OCI-LY3 (cell line): ENCODE data around the gene NOC4L.
"Not testable (repeated sequence)": the region's sequence is repeated elsewhere in the genome, so short reads cannot be mapped to it uniquely, and the experiment has no call there.

ENCODE experiments used
- H2AFZ ChIP-seq: fragments of 200-600, 300-600 bp; shearing (Covaris generic); 2 replicates; pipeline ENCODE4 v1.6.0; 2014; ENCODE audit warnings: antibody characterized with exemption, low read depth, low read length
- H3K27ac ChIP-seq: fragments of 200-600, 300-600 bp; sonication (generic); 2 replicates; pipeline ENCODE4 v1.5.1; 2014; ENCODE audit warnings: mild to moderate bottlenecking, low read length, moderate library complexity, mixed read lengths
- H3K27me3 ChIP-seq: fragments of 200-600, 300-600 bp; sonication (generic); 2 replicates; pipeline ENCODE4 v1.6.1; 2014; ENCODE audit warnings: low read depth, low read length, mixed read lengths
- H3K36me3 ChIP-seq: fragments of 200-600, 300-600 bp; sonication (generic); replicated peaks from 2 replicates; pipeline ENCODE3; 2014; ENCODE audit warnings: low read depth, low read length, mixed read lengths
- H3K4me1 ChIP-seq: fragments of 300-600, 200-600 bp; sonication (generic); 2 replicates; pipeline ENCODE4 v1.6.1; 2014; ENCODE audit warnings: low read length, mixed read lengths
- H3K4me2 ChIP-seq: fragments of 200-600, 300-600 bp; sonication (generic); 2 replicates; pipeline ENCODE4 v1.6.1; 2014; ENCODE audit warnings: low read length, mixed read lengths
- H3K4me3 ChIP-seq: fragments of 300-600, 200-600 bp; sonication (generic); 2 replicates; pipeline ENCODE4 v1.5.1; 2014; ENCODE audit warnings: antibody characterized with exemption, mild to moderate bottlenecking, low read length, moderate library complexity
- H3K79me2 ChIP-seq: fragments of 300-600, 200-600 bp; shearing (Covaris generic); 2 replicates; pipeline ENCODE4 v1.6.1; 2014; ENCODE audit warnings: mild to moderate bottlenecking, low read length, mixed read lengths
- H3K9ac ChIP-seq: fragments of 300-600, 200-600 bp; shearing (Covaris generic); 2 replicates; pipeline ENCODE4 v1.6.0; 2014; ENCODE audit warnings: mild to moderate bottlenecking, low read length, moderate library complexity
- H3K9me3 ChIP-seq: fragments of 200-600, 300-600 bp; shearing (Covaris generic); 2 replicates; pipeline ENCODE4 v1.6.1; 2014; ENCODE audit warnings: low read length, mixed read lengths; ENCODE audit not compliant: insufficient read depth
- H4K20me1 ChIP-seq: fragments of 200-600, 300-600 bp; sonication (generic); 2 replicates; pipeline ENCODE4 v1.6.1; 2016; ENCODE audit warnings: low read length, mixed read lengths; ENCODE audit not compliant: insufficient read depth
- EZH2phosphoT487 ChIP-seq: fragments of 200-600 bp; shearing (Covaris generic); IDR thresholded peaks from 2 replicates; pipeline ENCODE4 v1.6.1; 2018; ENCODE audit warnings: antibody characterized with exemption, mixed run types, low read depth
- TF ChIP-seq, protein P1 (sequence below): fragments of 200-600, 300-600 bp; sonication (generic); IDR thresholded peaks from 2 replicates; pipeline ENCODE4 v1.5.1; 2014; ENCODE audit warnings: antibody characterized with exemption, low read length, low read depth

NOC4L gene

DNA sequence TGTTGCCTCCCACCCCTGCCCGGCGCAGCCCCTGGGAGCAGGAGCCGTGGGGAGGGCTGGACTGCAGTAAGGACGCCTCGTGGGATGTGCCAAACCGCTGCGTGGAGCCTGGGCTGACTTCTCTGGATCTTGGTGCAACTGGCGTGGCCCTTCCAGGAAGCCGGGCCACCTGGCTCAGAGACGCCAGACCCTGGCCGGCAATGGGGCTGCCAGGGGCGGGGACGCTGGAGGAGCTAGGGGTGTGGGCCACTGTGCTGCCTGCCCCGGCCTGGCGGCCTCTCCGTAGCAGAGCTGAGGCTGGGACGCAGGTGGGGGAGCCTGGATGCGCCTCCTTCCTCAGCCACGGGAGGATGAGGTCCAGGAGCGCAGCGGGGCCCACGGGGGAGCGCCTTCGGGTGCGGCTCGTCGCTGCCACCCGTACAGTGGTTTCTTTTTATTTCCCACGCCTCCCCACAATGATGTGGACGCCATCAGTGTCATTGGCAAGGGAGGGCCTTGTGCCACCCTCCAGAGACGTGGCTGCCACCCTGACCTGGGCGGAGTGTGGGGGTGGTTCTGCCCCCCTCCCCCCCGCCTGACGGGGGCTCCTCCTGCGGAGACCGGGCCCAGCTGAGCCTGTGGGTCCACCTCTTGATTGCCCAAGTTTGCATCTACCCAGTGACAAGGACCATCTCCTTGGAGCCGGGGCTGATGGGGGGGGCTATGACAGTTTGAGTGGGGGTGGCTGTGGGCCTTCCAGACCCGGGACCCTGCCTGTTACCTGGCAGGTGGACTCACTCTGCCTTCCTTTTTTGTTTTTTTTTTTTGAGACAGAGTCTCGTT is 11.4 kb upstream of the NOC4L start:
- H2AFZ ChIP-seq, result no peak overlapping the region
- no peak overlapping the region for H3K27ac ChIP-seq
- no peaks in the 10 kb centered on the region for H3K4me1 ChIP-seq
- TF ChIP-seq EZH2phosphoT487, result no peak
- TF ChIP-seq, protein P1, sequence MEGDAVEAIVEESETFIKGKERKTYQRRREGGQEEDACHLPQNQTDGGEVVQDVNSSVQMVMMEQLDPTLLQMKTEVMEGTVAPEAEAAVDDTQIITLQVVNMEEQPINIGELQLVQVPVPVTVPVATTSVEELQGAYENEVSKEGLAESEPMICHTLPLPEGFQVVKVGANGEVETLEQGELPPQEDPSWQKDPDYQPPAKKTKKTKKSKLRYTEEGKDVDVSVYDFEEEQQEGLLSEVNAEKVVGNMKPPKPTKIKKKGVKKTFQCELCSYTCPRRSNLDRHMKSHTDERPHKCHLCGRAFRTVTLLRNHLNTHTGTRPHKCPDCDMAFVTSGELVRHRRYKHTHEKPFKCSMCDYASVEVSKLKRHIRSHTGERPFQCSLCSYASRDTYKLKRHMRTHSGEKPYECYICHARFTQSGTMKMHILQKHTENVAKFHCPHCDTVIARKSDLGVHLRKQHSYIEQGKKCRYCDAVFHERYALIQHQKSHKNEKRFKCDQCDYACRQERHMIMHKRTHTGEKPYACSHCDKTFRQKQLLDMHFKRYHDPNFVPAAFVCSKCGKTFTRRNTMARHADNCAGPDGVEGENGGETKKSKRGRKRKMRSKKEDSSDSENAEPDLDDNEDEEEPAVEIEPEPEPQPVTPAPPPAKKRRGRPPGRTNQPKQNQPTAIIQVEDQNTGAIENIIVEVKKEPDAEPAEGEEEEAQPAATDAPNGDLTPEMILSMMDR, result no peak
- H3K36me3 ChIP-seq, result peaks cover 16% of the 10 kb centered on the region
- H3K9me3 ChIP-seq, result no peaks in the 10 kb centered on the region
- H3K27me3 ChIP-seq, result no peaks in the 10 kb centered on the region
- H3K79me2 ChIP-seq, result no peaks in the 10 kb centered on the region
- no peak overlapping the region for H3K9ac ChIP-seq
- no peak overlapping the region for H3K4me2 ChIP-seq
- no peak overlapping the region for H3K4me3 ChIP-seq
- no peaks in the 10 kb centered on the region for H4K20me1 ChIP-seq

DNA sequence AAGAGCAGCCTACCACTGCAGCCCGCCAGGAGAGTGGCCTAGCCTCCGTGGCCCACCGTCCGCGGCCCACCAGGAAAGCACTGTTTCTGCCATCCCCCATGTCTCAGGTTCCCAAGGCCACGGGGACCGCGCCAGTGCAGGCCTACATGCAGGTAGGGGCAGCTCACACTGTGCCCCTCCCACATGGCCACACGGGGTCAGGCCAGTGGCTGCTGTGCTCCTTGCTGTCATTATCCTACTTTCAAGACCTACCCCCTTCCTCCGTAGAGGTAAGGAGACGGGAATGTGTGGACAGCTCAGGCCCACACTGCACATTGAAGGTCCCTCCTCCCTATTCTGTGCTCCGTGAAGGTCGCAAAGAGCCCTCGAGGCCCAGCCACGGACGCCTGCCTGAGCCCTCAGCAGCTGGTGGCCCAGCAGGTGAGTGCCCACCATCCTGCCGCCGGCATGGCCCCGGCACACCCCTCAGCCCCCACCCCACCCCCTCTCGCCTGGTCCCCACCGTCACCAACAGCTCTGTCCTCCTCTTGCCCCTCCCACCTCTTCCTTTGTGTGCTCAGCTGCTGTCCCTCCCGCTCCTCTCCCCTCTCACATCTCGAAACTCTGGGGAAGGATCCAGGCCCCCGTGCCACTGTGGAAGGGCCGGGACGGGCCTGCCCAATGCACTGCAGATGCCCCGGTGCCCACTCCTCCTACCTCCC is 10.2 kb upstream of the NOC4L start:
- H3K4me1 ChIP-seq, result no peaks in the 10 kb centered on the region
- TF ChIP-seq, protein P1, result no peak
- TF ChIP-seq EZH2phosphoT487, result no peak
- H3K27ac ChIP-seq, result no peak overlapping the region
- no peaks in the 10 kb centered on the region for H3K27me3 ChIP-seq
- H3K9me3 ChIP-seq, result no peaks in the 10 kb centered on the region
- H3K79me2 ChIP-seq, result no peaks in the 10 kb centered on the region
- no peaks in the 10 kb centered on the region for H4K20me1 ChIP-seq
- H3K36me3 ChIP-seq, result peaks cover 6% of the 10 kb centered on the region
- no peak overlapping the region for H3K9ac ChIP-seq
- H3K4me3 ChIP-seq, result no peak overlapping the region
- no peak overlapping the region for H2AFZ ChIP-seq
- no peak overlapping the region for H3K4me2 ChIP-seq

DNA sequence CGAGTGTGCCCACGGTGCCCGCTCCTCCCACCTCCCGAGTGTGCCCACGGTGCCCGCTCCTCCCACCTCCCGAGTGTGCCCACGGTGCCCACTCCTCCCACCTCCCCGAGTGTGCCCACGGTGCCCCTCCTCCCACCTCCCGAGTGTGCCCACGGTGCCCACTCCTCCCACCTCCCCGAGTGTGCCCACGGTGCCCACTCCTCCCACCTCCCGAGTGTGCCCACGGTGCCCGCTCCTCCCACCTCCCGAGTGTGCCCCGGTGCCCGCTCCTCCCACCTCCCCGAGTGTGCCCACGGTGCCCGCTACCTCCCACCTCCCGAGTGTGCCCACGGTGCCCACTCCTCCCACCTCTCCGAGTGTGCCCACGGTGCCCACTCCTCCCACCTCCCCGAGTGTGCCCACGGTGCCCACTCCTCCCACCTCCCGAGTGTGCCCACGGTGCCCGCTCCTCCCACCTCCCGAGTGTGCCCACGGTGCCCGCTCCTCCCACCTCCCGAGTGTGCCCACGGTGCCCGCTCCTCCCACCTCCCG is 9.5 kb upstream of the NOC4L start:
- not testable (repeated sequence) for H3K9ac ChIP-seq, H3K27ac ChIP-seq, H3K79me2 ChIP-seq, H3K4me2 ChIP-seq, H3K27me3 ChIP-seq, H2AFZ ChIP-seq, H3K4me3 ChIP-seq, H4K20me1 ChIP-seq, H3K36me3 ChIP-seq, H3K9me3 ChIP-seq, H3K4me1 ChIP-seq

DNA sequence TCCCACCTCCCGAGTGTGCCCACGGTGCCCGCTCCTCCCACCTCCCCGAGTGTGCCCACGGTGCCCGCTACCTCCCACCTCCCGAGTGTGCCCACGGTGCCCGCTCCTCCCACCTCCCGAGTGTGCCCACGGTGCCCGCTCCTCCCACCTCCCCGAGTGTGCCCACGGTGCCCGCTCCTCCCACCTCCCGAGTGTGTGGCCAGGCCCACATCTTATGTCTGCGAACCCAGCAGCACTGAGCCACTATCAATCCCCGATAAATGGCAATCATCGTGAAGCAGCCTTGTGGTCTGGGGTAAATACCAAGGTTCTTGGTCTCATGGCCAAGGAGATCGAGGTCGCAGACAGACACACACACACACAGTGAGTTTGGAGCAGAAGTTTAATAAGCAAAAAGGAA is 8.0 kb upstream of the NOC4L start:
- H3K27ac ChIP-seq, H3K27me3 ChIP-seq, H3K4me3 ChIP-seq, H2AFZ ChIP-seq, H3K9ac ChIP-seq, H3K79me2 ChIP-seq, H4K20me1 ChIP-seq, H3K9me3 ChIP-seq, H3K4me2 ChIP-seq, H3K4me1 ChIP-seq: not testable (repeated sequence)
- peaks cover 22% of the 10 kb centered on the region for H3K36me3 ChIP-seq

DNA sequence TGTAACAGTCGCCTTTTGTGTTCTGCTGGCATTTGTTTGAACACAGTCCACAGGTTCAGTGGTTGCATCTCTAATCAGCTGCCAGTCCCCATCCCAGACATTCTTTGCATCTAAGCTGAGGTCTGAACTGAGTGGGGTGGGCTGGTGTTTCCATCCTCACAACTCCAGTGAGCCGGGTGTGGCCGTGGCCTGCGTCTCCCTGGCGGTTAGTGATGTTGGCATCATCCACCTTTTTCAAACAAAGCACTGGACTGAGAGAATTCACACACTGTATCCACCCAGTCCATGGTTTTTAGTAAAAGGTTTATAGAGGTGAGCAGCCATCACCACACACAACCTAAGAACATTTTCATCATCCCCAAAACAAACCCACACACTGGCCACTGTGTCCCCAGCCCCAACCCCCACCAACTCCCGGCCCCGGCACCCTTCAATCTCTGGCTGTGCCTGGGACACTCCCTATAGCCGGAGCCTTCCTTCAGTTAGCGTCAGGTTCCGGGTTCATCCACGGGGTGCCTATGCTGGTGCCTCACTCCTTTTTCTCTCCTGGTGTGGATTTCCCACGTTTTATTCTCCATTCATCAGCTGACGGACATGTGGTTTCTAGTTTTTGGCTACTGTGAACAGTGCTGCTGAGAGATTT is 6.7 kb upstream of the NOC4L start:
- Histone ChIP-seq H3K9me3 (no peaks in the 10 kb centered on the region), H2AFZ (no peak overlapping the region), H3K27me3 (no peaks in the 10 kb centered on the region), H3K79me2 (peaks cover 11% of the 10 kb centered on the region), H3K4me3 (no peak overlapping the region), H3K4me2 (no peak overlapping the region), H3K4me1 (peaks cover 2% of the 10 kb centered on the region), H3K9ac (no peak overlapping the region), H3K27ac (no peak overlapping the region), H3K36me3 (peaks cover 34% of the 10 kb centered on the region), H4K20me1 (no peaks in the 10 kb centered on the region)
- no peak for TF ChIP-seq EZH2phosphoT487
- TF ChIP-seq, protein P1, result no peak
